HepG2 (cell line): ENCODE results near the gene OSBPL8. TPM values are rescaled to one million over a fixed set of nuclear protein-coding genes. Genes with fewer than 3 reads are reported as not detected.

Experiments used
- CC2D1A ChIP-seq: sonication (generic); formaldehyde crosslinking; IDR thresholded peaks from 2 replicates; pipeline ENCODE4 v1.8.1; 2023; ENCODE audit warnings: mild to moderate bottlenecking, missing genetic modification reagents
- DR1 ChIP-seq: sonication (generic); formaldehyde crosslinking; IDR thresholded peaks from 2 replicates; pipeline ENCODE4 v1.8.0; 2021; ENCODE audit warnings: mild to moderate bottlenecking, missing genetic modification reagents, inconsistent platforms
- ESRRA ChIP-seq: sonication (generic); formaldehyde crosslinking; IDR thresholded peaks from 2 replicates; pipeline ENCODE4 v1.5.1; 2020; ENCODE audit warnings: mild to moderate bottlenecking, low read depth, missing genetic modification reagents
- ETV5 ChIP-seq: IDR thresholded peaks from 2 replicates; pipeline ENCODE4 v1.6.1; 2018; ENCODE audit warnings: missing biosample characterization, missing genetic modification reagents, inconsistent platforms, borderline replicate concordance
- ZFAT ChIP-seq: sonication (generic); formaldehyde crosslinking; conservative IDR thresholded peaks from 2 replicates; pipeline ENCODE4 v1.8.1; 2023; ENCODE audit warnings: missing genetic modification reagents, inconsistent platforms
- ZNF292 ChIP-seq: sonication (generic); formaldehyde crosslinking; IDR thresholded peaks from 2 replicates; pipeline ENCODE4 v1.8.1; 2022; ENCODE audit warnings: mild to moderate bottlenecking, low read depth, missing genetic modification reagents, borderline replicate concordance
- ZNF337 ChIP-seq: sonication (generic); formaldehyde crosslinking; IDR thresholded peaks from 2 replicates; pipeline ENCODE4 v1.5.1; 2020; ENCODE audit warnings: missing genetic modification reagents, low read depth, mild to moderate bottlenecking, borderline replicate concordance
- ZNF33A ChIP-seq: sonication (generic); formaldehyde crosslinking; IDR thresholded peaks from 2 replicates; pipeline ENCODE4 v1.5.1; 2020; ENCODE audit warnings: missing genetic modification reagents, mild to moderate bottlenecking, moderate library complexity, borderline replicate concordance
- ZNF558 ChIP-seq: sonication (generic); formaldehyde crosslinking; IDR thresholded peaks from 2 replicates; pipeline ENCODE4 v1.9.0; 2022; ENCODE audit warnings: mild to moderate bottlenecking, missing genetic modification reagents, borderline replicate concordance
- ZNF781 ChIP-seq: sonication (generic); formaldehyde crosslinking; IDR thresholded peaks from 2 replicates; pipeline ENCODE4 v1.5.1; 2020; ENCODE audit warnings: borderline replicate concordance, mild to moderate bottlenecking, missing genetic modification reagents; ENCODE audit errors: not compliant biosample characterization
- ZNF878 ChIP-seq: sonication (generic); formaldehyde crosslinking; IDR thresholded peaks from 2 replicates; pipeline ENCODE4 v1.8.1; 2023; ENCODE audit warnings: mild to moderate bottlenecking, missing genetic modification reagents, moderate library complexity
- polyA plus RNA-seq, 8 experiments: library from polyadenylated mRNA; depleted of rRNA in 3 of 8; stranded (reverse) in 7 of 8; unstranded in 1 of 8; fragments of >200 nt; fragmentation: Illumina TruSeq in 4 of 8; extraction: Trizol in 4 of 8; gene quantifications; 2 replicates each; pipeline versions ENCODE4 v1.2.1 to v1.2.3, GENCODE V29; 2011 to 2016; ENCODE audit warnings: low read depth in 4 of 8, missing spikeins in 1 of 8, mixed read lengths in 1 of 8; ENCODE audit not compliant: insufficient read depth in 1 of 8
- total RNA-seq, 5 experiments: library from RNA; depleted of rRNA; stranded (reverse); fragments of >200 nt; fragmentation: Illumina TruSeq; extraction: Trizol; gene quantifications; 2 replicates each; pipeline ENCODE4 v1.2.3, GENCODE V29; 2016; ENCODE audit warnings: low read depth in 1 of 5
- TF ChIP-seq, protein P1 (sequence below): sonication (generic); formaldehyde crosslinking; IDR thresholded peaks from 2 replicates; pipeline ENCODE4 v1.4.0; 2020; ENCODE audit warnings: missing genetic modification reagents, borderline replicate concordance
- TF ChIP-seq, protein P2 (sequence below): sonication (generic); formaldehyde crosslinking; IDR thresholded peaks from 2 replicates; pipeline ENCODE4 v1.4.0; 2020; ENCODE audit warnings: missing genetic modification reagents
- TF ChIP-seq, protein P3 (sequence below): sonication (generic); formaldehyde crosslinking; IDR thresholded peaks from 2 replicates; pipeline ENCODE4 v1.5.0; 2020; ENCODE audit warnings: mild to moderate bottlenecking, missing genetic modification reagents
- TF ChIP-seq, protein P4 (sequence below): sonication (generic); formaldehyde crosslinking; IDR thresholded peaks from 2 replicates; pipeline ENCODE4 v1.4.0; 2020; ENCODE audit warnings: missing genetic modification reagents; ENCODE audit errors: not compliant biosample characterization
- TF ChIP-seq, protein P5 (sequence below): sonication (generic); formaldehyde crosslinking; IDR thresholded peaks from 2 replicates; pipeline ENCODE4 v1.5.0; 2020; ENCODE audit warnings: mild to moderate bottlenecking, missing genetic modification reagents

The OSBPL8 gene
- total and polyA plus RNA-seq, 2 of the 13 experiments (the other 11 are each of a cell fraction or from before 2014, with no cell fraction given) = 11.0 to 33.9 TPM

DNA sequence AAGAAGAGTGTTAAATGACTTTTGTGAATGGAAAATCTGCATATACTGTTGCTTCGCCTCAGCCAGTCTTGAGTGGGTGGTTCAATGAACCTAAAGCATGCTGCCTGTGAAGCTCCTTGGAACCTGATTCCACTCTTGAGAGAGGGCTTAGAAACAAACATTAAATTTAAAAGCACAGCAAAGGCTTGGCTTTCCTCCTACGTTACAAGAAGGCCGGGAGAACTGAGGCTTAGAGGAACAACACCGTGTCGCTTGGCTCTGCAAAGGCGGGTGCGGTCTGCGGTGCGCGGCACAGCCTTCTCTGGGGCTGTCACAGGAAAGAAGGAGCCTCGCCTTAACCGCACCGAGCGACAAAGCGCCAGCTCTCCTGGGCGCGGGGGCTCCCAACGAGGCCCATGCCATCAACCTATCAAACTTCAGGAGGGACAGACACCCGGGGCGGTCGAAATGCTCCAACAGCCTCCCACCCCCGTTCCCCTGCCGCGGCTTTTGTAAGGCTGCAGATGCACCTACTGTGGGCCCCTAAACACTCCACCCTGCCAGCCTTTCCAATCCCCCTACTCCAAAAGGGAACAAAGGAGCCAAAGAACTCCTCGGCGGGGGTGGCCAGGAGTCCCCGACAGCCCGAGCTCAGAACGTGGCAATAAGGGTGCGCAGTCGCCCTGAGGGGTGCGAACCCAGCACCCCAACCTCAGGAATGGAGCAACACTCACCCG is 729 bp downstream of the OSBPL8 start (continued):
- TF ChIP-seq, protein P1, sequence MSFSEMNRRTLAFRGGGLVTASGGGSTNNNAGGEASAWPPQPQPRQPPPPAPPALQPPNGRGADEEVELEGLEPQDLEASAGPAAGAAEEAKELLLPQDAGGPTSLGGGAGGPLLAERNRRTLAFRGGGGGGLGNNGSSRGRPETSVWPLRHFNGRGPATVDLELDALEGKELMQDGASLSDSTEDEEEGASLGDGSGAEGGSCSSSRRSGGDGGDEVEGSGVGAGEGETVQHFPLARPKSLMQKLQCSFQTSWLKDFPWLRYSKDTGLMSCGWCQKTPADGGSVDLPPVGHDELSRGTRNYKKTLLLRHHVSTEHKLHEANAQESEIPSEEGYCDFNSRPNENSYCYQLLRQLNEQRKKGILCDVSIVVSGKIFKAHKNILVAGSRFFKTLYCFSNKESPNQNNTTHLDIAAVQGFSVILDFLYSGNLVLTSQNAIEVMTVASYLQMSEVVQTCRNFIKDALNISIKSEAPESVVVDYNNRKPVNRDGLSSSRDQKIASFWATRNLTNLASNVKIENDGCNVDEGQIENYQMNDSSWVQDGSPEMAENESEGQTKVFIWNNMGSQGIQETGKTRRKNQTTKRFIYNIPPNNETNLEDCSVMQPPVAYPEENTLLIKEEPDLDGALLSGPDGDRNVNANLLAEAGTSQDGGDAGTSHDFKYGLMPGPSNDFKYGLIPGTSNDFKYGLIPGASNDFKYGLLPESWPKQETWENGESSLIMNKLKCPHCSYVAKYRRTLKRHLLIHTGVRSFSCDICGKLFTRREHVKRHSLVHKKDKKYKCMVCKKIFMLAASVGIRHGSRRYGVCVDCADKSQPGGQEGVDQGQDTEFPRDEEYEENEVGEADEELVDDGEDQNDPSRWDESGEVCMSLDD = peak; percentile 90
- TF ChIP-seq DR1 (CRISPR knock-in tag) = no peak
- TF ChIP-seq ZNF33A (CRISPR knock-in tag) = no peak
- 0 out of 2 replicates have a peak, but pooled peaks have one; percentile 4 for TF ChIP-seq ZNF558 (CRISPR knock-in tag)
- TF ChIP-seq, protein P2, sequence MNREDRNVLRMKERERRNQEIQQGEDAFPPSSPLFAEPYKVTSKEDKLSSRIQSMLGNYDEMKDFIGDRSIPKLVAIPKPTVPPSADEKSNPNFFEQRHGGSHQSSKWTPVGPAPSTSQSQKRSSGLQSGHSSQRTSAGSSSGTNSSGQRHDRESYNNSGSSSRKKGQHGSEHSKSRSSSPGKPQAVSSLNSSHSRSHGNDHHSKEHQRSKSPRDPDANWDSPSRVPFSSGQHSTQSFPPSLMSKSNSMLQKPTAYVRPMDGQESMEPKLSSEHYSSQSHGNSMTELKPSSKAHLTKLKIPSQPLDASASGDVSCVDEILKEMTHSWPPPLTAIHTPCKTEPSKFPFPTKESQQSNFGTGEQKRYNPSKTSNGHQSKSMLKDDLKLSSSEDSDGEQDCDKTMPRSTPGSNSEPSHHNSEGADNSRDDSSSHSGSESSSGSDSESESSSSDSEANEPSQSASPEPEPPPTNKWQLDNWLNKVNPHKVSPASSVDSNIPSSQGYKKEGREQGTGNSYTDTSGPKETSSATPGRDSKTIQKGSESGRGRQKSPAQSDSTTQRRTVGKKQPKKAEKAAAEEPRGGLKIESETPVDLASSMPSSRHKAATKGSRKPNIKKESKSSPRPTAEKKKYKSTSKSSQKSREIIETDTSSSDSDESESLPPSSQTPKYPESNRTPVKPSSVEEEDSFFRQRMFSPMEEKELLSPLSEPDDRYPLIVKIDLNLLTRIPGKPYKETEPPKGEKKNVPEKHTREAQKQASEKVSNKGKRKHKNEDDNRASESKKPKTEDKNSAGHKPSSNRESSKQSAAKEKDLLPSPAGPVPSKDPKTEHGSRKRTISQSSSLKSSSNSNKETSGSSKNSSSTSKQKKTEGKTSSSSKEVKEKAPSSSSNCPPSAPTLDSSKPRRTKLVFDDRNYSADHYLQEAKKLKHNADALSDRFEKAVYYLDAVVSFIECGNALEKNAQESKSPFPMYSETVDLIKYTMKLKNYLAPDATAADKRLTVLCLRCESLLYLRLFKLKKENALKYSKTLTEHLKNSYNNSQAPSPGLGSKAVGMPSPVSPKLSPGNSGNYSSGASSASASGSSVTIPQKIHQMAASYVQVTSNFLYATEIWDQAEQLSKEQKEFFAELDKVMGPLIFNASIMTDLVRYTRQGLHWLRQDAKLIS (CRISPR knock-in tag) = 0 out of 2 replicates have a peak, but pooled peaks have one; percentile 2
- 0 out of 2 replicates have a peak, but pooled peaks have one; percentile 2 for TF ChIP-seq ESRRA (CRISPR knock-in tag)
- TF ChIP-seq, protein P3, sequence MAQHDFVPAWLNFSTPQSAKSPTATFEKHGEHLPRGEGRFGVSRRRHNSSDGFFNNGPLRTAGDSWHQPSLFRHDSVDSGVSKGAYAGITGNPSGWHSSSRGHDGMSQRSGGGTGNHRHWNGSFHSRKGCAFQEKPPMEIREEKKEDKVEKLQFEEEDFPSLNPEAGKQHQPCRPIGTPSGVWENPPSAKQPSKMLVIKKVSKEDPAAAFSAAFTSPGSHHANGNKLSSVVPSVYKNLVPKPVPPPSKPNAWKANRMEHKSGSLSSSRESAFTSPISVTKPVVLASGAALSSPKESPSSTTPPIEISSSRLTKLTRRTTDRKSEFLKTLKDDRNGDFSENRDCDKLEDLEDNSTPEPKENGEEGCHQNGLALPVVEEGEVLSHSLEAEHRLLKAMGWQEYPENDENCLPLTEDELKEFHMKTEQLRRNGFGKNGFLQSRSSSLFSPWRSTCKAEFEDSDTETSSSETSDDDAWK (CRISPR knock-in tag) = no peak
- peak; percentile 45; the same call in 1 of the 2 replicates for TF ChIP-seq ZNF292 (CRISPR knock-in tag)
- TF ChIP-seq ZNF781 (CRISPR knock-in tag) = peak; percentile 34
- TF ChIP-seq CC2D1A (CRISPR knock-in tag) = no peak
- no peak for TF ChIP-seq ZFAT (CRISPR knock-in tag)
- no peak for TF ChIP-seq ZNF878
- TF ChIP-seq ZNF337 (CRISPR knock-in tag) = 0 out of 2 replicates have a peak, but pooled peaks have one; percentile 9
- TF ChIP-seq ETV5 (CRISPR knock-in tag) = no peak
- TF ChIP-seq, protein P4, sequence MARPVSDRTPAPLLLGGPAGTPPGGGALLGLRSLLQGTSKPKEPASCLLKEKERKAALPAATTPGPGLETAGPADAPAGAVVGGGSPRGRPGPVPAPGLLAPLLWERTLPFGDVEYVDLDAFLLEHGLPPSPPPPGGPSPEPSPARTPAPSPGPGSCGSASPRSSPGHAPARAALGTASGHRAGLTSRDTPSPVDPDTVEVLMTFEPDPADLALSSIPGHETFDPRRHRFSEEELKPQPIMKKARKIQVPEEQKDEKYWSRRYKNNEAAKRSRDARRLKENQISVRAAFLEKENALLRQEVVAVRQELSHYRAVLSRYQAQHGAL = peak; percentile 52
- TF ChIP-seq, protein P5, sequence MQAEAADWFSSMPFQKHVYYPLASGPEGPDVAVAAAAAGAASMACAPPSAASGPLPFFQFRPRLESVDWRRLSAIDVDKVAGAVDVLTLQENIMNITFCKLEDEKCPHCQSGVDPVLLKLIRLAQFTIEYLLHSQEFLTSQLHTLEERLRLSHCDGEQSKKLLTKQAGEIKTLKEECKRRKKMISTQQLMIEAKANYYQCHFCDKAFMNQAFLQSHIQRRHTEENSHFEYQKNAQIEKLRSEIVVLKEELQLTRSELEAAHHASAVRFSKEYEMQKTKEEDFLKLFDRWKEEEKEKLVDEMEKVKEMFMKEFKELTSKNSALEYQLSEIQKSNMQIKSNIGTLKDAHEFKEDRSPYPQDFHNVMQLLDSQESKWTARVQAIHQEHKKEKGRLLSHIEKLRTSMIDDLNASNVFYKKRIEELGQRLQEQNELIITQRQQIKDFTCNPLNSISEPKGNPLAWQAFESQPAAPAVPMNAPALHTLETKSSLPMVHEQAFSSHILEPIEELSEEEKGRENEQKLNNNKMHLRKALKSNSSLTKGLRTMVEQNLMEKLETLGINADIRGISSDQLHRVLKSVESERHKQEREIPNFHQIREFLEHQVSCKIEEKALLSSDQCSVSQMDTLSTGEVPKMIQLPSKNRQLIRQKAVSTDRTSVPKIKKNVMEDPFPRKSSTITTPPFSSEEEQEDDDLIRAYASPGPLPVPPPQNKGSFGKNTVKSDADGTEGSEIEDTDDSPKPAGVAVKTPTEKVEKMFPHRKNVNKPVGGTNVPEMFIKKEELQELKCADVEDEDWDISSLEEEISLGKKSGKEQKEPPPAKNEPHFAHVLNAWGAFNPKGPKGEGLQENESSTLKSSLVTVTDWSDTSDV (CRISPR knock-in tag) = 0 out of 2 replicates have a peak, but pooled peaks have one; percentile 11
